ENCODE results near the gene OR2L5.

DNA sequence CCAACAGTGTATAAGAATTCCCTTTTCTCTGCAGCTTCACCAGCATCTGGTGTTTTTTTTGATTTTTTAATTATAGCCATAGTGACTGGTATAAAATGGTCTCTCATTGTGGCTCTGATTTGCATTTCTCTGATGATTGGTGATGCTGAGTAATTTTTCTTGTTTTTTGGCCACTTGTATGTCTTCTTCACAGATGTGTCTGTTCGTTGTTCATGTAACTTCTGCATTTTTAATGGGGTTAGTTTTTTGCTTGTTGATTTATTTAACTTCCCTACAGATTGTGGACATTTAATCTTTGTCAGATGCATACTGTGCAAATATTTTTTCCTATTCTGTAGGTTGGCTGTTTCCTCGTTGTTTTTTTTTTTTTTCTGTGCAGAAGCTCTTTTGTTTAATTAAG, 20.5 kb upstream of the OR2L5 start:
- no peak for TF ChIP-seq CTCF (IDR thresholded peaks at IDR 0.05)
- no peak for TF ChIP-seq POLR2A (IDR thresholded peaks at IDR 0.05)
- no peak for TF ChIP-seq POLR2AphosphoS5 (IDR thresholded peaks at IDR 0.05)
